SH-SY5Y (cell line): ENCODE data around the gene BEGAIN.

Source experiments
- GATA2 ChIP-seq: IDR thresholded peaks from 2 replicates; pipeline ENCODE4 v1.6.1; 2011; ENCODE audit warnings: mild to moderate bottlenecking, low read depth, low read length
- GATA3 ChIP-seq: IDR thresholded peaks from 2 replicates; pipeline ENCODE4 v1.6.1; 2011; ENCODE audit warnings: low read depth, mild to moderate bottlenecking, low read length, moderate library complexity

GRCh38 chr14:100561005-100561404, 26.2 kb downstream of the BEGAIN start:
- no peak for TF ChIP-seq GATA2
- no peak for TF ChIP-seq GATA3
